GM12892 (cell line): ENCODE results near the gene BSN.

Experiments
- POLR2A ChIP-seq: IDR thresholded peaks from 2 replicates; pipeline ENCODE4 v1.6.1; 2011; ENCODE audit warnings: low read depth, low read length, control low read depth
- POLR2AphosphoS5 ChIP-seq: IDR thresholded peaks from 2 replicates; pipeline ENCODE4 v1.6.1; 2011; ENCODE audit warnings: low read depth, low read length, control low read depth
- TAF1 ChIP-seq: IDR thresholded peaks from 2 replicates; pipeline ENCODE4 v1.6.1; 2011; ENCODE audit warnings: low read depth, mild to moderate bottlenecking, control low read depth, low read length, borderline replicate concordance

- TF ChIP-seq POLR2AphosphoS5 (no peak), POLR2A (no peak), TAF1 (no peak)
These were observed 76.5 kb downstream of the BSN start for GRCh38 chr3:49630784-49631183.
